ENCODE results near the gene COG7.

Gene COG7

DNA sequence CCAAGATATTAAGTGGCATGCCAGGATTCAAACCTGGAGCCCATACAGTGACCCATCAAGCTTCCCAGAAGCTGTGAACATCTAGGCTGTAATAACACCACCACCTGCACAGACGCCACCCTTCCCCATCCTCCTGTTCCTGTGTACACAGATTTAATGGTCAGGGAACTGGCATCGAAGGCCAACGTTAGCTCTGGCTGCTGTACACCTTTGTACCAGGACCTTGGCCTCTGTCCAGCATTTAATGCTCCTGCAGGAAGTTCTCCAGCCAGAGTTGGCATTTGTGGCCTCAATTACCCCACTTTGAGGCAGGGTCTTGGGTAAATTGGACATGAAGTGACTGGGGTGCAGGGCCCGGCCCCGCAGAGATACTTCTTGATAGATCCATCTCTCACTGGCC, 101.6 kb downstream of the COG7 start:
- no peak overlapping the region for H3K4me3 ChIP-seq (ENCODE audit: low read depth, low read length)
- in situ Hi-C loops (cut with HindIII; ENCODE audit: low sequenced_read_pairs) = loop anchor here (5.0 kb wide), 1 partner anchor 69 kb away; no protein-coding TSS in a partner anchor
- no peak for DNase-seq (ENCODE audit: low read depth)
- TF ChIP-seq, protein P1, sequence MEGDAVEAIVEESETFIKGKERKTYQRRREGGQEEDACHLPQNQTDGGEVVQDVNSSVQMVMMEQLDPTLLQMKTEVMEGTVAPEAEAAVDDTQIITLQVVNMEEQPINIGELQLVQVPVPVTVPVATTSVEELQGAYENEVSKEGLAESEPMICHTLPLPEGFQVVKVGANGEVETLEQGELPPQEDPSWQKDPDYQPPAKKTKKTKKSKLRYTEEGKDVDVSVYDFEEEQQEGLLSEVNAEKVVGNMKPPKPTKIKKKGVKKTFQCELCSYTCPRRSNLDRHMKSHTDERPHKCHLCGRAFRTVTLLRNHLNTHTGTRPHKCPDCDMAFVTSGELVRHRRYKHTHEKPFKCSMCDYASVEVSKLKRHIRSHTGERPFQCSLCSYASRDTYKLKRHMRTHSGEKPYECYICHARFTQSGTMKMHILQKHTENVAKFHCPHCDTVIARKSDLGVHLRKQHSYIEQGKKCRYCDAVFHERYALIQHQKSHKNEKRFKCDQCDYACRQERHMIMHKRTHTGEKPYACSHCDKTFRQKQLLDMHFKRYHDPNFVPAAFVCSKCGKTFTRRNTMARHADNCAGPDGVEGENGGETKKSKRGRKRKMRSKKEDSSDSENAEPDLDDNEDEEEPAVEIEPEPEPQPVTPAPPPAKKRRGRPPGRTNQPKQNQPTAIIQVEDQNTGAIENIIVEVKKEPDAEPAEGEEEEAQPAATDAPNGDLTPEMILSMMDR (IDR thresholded peaks at IDR 0.05; ENCODE audit: low read depth, low read length, missing control alignments) = no peak

DNA sequence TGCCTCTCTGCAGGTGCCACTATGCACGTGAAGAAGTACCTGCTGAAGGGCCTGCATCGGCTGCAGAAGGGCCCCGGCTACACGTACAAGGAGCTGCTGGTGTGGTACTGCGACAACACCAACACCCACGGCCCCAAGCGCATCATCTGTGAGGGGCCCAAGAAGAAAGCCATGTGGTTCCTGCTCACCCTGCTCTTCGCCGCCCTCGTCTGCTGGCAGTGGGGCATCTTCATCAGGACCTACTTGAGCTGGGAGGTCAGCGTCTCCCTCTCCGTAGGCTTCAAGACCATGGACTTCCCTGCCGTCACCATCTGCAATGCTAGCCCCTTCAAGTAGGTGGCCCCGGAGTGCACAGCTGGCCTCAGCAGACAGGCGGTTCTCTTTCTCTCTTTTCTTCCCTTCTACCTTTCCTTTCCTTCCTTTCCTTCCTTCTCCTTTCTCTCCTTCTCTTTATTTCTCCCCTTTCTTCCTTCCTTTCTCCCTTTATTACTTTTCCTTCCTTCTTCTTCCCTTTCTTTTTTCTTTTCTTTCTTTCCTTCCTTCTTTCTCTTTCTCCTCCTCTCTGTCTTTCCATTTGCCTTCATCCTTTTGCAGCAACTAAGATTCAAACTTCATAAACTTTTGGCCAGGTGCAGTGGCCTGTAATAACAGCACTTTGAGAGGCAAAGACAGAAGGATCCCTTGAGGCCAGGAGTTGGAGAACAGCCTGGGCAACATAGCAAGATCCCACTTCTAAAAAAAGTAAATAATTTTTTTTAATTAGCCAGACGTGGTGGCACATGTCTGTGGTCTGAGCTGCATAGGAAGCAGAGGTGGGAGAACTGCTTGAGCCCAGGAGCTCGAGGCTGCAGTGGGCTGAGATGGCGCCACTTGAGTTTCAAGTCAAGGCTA, 104.2 kb downstream of the COG7 start:
- DNase-seq (ENCODE audit: low read depth) = no peak
- TF ChIP-seq, protein P1 (IDR thresholded peaks at IDR 0.05; ENCODE audit: low read depth, low read length, missing control alignments) = peak; percentile 29
- no peak overlapping the region for H3K4me3 ChIP-seq (ENCODE audit: low read depth, low read length)
- in situ Hi-C loops (cut with HindIII; ENCODE audit: low sequenced_read_pairs) = no loop called here

DNA sequence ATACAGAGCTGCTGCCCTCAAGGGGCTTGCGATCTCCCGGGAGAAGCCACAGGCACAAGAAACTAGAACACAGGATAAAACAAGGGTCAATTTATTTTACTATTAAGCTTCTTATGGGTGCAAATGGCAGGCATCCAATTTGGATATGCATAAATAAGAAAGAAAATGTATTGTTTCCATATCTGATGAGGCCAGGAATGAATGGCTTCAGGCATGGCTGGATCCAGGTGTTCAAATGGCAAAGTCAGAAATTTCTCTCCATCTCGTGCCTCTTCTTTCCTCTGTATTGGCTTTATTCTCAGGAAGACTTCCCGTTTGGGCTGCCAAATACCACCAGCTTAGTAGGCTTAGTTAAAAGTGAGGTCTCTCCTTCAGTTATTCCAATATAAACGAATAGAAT, 107.8 kb downstream of the COG7 start:
- no peak overlapping the region for H3K4me3 ChIP-seq (ENCODE audit: low read depth, low read length)
- no peak for DNase-seq (ENCODE audit: low read depth)
- in situ Hi-C loops (cut with HindIII; ENCODE audit: low sequenced_read_pairs) = no loop called here
- TF ChIP-seq, protein P1 (IDR thresholded peaks at IDR 0.05; ENCODE audit: low read depth, low read length, missing control alignments) = no peak

DNA sequence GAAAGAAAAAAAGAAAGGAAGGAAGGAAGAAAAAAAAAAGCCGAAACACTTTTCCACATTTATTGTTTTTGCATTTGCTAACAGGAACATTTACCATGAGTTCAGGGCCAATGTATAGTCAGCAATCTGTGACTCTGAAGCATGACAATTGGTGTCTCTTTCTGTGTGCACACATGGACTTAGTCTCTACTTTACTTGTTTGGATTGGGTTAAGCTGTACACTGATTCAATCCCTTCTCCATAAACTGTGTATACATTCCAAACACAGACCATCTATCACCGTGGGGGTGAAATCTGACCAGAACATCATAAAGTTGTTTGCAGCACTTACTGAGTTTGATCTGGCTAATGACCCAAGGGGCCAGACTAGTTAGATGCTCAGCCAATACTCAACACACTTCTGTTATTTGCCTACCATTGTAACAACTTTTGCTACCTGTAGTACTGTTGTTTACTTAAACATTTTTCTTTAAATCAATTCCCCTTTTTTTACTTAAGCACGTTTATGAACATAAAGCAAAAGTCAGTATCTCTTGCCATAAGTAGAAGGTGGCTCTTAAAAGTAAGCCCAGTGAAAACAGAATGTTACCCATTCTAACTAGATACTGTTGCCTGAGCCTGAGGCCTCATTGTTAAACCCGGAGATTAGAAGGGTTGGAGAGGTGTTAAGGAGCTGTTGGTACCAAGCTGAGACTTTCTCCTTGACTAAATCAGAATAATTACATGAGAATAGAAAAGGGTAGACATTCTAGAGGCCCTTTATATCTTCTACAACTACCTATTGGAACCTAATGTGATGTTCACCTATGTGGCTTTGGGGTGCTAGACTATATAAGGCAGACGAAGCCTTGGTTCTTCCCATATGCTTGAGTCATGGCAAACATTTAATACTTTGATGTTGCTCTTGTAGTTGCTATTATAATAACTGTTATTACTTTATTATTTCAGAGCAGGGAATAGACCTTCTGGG, 109.1 kb downstream of the COG7 start:
- TF ChIP-seq, protein P1 (IDR thresholded peaks at IDR 0.05; ENCODE audit: low read depth, low read length, missing control alignments) = no peak
- in situ Hi-C loops (cut with HindIII; ENCODE audit: low sequenced_read_pairs) = no loop called here
- no peak overlapping the region for H3K4me3 ChIP-seq (ENCODE audit: low read depth, low read length)
- no peak for DNase-seq (ENCODE audit: low read depth)

DNA sequence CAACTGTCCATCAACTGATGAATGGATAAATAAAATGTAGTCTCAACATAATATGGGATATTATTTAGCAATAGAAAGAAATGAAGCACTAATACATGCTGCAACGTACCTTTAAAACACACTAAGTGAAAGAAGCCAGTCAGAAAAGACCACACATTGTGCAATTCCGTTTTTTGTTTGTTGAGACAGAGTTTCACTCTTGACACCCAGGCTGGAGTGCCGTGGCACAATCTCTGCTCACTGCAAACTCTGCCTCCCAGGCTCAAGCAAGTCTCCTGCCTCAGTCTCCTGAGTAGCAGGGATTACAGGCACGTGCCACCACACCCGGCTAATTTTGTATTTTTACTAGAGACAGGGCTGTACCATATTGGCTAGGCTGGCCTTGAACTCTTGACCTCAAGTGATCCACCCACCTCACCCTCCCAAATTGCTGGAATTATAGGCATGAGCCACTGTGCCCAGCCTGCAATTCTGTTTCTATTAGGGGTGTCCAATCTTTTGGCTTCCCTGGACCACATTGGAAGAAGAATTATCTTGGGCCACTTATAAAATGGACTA, 110.8 kb downstream of the COG7 start:
- no peak overlapping the region for H3K4me3 ChIP-seq (ENCODE audit: low read depth, low read length)
- in situ Hi-C loops (cut with HindIII; ENCODE audit: low sequenced_read_pairs) = no loop called here
- TF ChIP-seq, protein P1 (IDR thresholded peaks at IDR 0.05; ENCODE audit: low read depth, low read length, missing control alignments) = no peak
- DNase-seq (ENCODE audit: low read depth) = no peak

DNA sequence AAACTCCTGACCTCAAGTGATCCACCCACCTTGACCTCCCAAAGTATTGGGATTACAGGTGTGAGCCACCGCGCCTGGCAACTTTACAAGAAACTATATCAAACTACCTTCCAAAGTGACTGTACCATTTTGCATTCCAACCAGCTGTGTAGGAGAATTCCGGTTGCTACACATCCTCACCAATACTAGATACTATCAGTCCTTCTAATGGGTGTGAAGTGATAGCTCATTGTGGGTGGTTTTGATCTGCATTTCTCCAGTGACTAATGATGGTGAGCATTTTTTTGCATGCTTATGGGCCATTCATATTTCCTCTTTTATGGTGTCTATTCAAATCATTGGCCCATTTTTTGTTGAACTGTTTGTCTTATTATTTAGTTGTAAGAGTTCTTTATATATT, 113.2 kb downstream of the COG7 start:
- no peak overlapping the region for H3K4me3 ChIP-seq (ENCODE audit: low read depth, low read length)
- no peak for DNase-seq (ENCODE audit: low read depth)
- in situ Hi-C loops (cut with HindIII; ENCODE audit: low sequenced_read_pairs) = no loop called here
- TF ChIP-seq, protein P1 (IDR thresholded peaks at IDR 0.05; ENCODE audit: low read depth, low read length, missing control alignments) = no peak

Data from astrocyte of the cerebellum (primary cell).